Measurements from ENCODE around the gene ENC1.
A peak's percentile ranks its signal among the peaks of the same experiment; 100 is the strongest.

Gene ENC1

DNA sequence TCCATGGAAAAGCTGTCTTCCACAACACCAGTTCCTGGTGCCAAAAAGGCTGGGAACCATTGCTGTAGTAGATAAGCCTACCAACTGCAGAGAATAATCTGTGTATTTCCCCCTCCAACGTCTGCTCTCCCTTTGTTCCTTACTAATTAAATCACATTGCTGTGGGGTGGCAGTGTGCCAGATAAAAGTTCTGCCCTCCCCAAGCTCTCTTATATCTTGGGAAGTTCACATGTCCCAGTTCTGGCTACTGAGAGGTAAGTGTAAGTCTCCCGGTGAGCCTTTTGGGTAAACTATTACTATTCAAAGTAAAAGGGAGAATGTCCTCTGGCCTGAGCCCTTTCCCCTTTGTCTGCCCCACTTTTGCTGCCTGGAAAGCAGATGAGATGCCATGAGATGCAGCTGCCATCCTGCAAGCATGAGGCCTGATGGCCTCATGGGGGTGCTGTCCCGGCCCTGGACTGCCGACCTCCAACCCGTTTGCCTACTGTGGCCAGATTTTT lies 14.7 kb downstream of the ENC1 start:
- Histone ChIP-seq H3K23ac (ENCODE audit: low read length in 2 of 2) (peak overlapping the region in 1 of 2 experiments; percentile 18), H3K79me1 (replicated peaks; ENCODE audit: low read length, poor library complexity, severe bottlenecking) (peaks cover 13% of the 10 kb centered on the region), H3K4ac (ENCODE audit: low read depth in 1 of 2, low read length in 2 of 2) (no peak overlapping the region), H4K8ac (ENCODE audit: low read length) (no peak overlapping the region), H3K27me3 (ENCODE audit: control insufficient read depth in 1 of 2, insufficient read depth in 1 of 2, low read length in 2 of 2) (no peaks in the 10 kb centered on the region), H3K18ac (ENCODE audit: low read depth in 1 of 2, low read length in 2 of 2) (no peak overlapping the region), H3K9me3 (ENCODE audit: control insufficient read depth, low read length) (no peaks in the 10 kb centered on the region), H2BK15ac (ENCODE audit: low read depth, poor library complexity, severe bottlenecking) (no peak overlapping the region), H2BK120ac (ENCODE audit: low read depth, low read length) (no peak overlapping the region), H3K27ac (ENCODE audit: low read length, poor library complexity, severe bottlenecking) (no peak overlapping the region), H3K4me3 (ENCODE audit: insufficient read depth in 1 of 2, low read depth in 1 of 2, low read length in 2 of 2) (no peak overlapping the region), H2BK5ac (ENCODE audit: low read depth, low read length, poor library complexity, severe bottlenecking) (no peak overlapping the region), H3K4me1 (ENCODE audit: control insufficient read depth, insufficient read depth, low read depth, low read length) (peaks cover 4% of the 10 kb centered on the region), H3K14ac (ENCODE audit: low read length in 2 of 2) (no peak overlapping the region), H2AK5ac (ENCODE audit: low read length, severe bottlenecking) (no peak overlapping the region), H2AFZ (ENCODE audit: low read depth, low read length) (no peak overlapping the region), H3K9ac (ENCODE audit: low read length) (no peak overlapping the region), H2BK12ac (ENCODE audit: low read length in 2 of 2) (no peak overlapping the region), H3K4me2 (ENCODE audit: low read length, poor library complexity, severe bottlenecking) (no peak overlapping the region), H3K36me3 (ENCODE audit: control insufficient read depth in 1 of 2, insufficient read depth in 2 of 2, low read depth in 1 of 2, low read length in 2 of 2) (peaks cover 7 to 25% of the 10 kb centered on the region in 2 experiments), H4K91ac (ENCODE audit: low read length) (no peak overlapping the region)
- WGBS: 58% methylated on average over 4 of the region's 5 CpGs
- no peak for DNase-seq

DNA sequence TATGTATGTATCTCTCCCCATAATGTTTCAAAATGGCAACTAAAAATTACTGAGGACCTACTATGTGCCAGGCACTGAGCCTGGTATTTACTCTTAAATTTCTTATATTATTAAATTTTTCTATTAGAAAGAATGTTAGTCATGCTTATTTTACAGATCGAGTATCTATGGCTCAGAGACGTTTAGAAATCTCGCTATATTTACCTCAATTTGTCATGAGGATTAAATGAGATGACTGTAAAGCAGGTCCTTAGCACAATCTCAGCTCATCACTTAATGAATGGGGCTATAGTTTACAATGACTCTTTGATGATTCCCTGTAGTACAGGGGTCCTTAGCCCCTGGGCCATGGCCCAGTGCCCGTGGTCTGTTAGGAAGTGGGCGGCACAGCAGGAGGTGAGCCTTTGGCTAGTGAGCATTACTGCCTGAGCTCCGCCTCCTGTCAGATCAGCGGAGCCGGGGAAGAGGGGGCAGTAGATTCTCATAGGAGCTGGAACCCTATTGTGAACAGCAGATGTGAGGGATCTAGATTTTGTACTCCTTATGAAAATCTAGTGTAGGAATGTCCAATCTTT lies 15.5 kb downstream of the ENC1 start:
- H3K18ac ChIP-seq (ENCODE audit: low read depth in 1 of 2, low read length in 2 of 2): no peak overlapping the region
- H2AK5ac ChIP-seq (ENCODE audit: low read length, severe bottlenecking): no peak overlapping the region
- H3K9me3 ChIP-seq (ENCODE audit: control insufficient read depth, low read length): no peaks in the 10 kb centered on the region
- H3K4ac ChIP-seq (ENCODE audit: low read depth in 1 of 2, low read length in 2 of 2): no peak overlapping the region
- peaks cover 7 to 25% of the 10 kb centered on the region in 2 experiments for H3K36me3 ChIP-seq (ENCODE audit: control insufficient read depth in 1 of 2, insufficient read depth in 2 of 2, low read depth in 1 of 2, low read length in 2 of 2)
- H2BK5ac ChIP-seq (ENCODE audit: low read depth, low read length, poor library complexity, severe bottlenecking): no peak overlapping the region
- no peak overlapping the region for H3K27ac ChIP-seq (ENCODE audit: low read length, poor library complexity, severe bottlenecking)
- no peak for DNase-seq
- no peak overlapping the region for H3K9ac ChIP-seq (ENCODE audit: low read length)
- H3K4me2 ChIP-seq (ENCODE audit: low read length, poor library complexity, severe bottlenecking): no peak overlapping the region
- H2BK120ac ChIP-seq (ENCODE audit: low read depth, low read length): no peak overlapping the region
- no peak overlapping the region for H3K23ac ChIP-seq (ENCODE audit: low read length in 2 of 2)
- H2BK12ac ChIP-seq (ENCODE audit: low read length in 2 of 2): no peak overlapping the region
- H3K79me1 ChIP-seq (replicated peaks; ENCODE audit: low read length, poor library complexity, severe bottlenecking): peaks cover 13% of the 10 kb centered on the region
- H3K27me3 ChIP-seq (ENCODE audit: control insufficient read depth in 1 of 2, insufficient read depth in 1 of 2, low read length in 2 of 2): no peaks in the 10 kb centered on the region
- no peak overlapping the region for H2BK15ac ChIP-seq (ENCODE audit: low read depth, poor library complexity, severe bottlenecking)
- peaks cover 3% of the 10 kb centered on the region for H3K4me1 ChIP-seq (ENCODE audit: control insufficient read depth, insufficient read depth, low read depth, low read length)
- no peak overlapping the region for H3K14ac ChIP-seq (ENCODE audit: low read length in 2 of 2)
- no peak overlapping the region for H2AFZ ChIP-seq (ENCODE audit: low read depth, low read length)
- no peak overlapping the region for H4K91ac ChIP-seq (ENCODE audit: low read length)
- no peak overlapping the region for H3K4me3 ChIP-seq (ENCODE audit: insufficient read depth in 1 of 2, low read depth in 1 of 2, low read length in 2 of 2)
- no peak overlapping the region for H4K8ac ChIP-seq (ENCODE audit: low read length)
- 64% methylated on average over 8 of the region's 8 CpGs for WGBS

DNA sequence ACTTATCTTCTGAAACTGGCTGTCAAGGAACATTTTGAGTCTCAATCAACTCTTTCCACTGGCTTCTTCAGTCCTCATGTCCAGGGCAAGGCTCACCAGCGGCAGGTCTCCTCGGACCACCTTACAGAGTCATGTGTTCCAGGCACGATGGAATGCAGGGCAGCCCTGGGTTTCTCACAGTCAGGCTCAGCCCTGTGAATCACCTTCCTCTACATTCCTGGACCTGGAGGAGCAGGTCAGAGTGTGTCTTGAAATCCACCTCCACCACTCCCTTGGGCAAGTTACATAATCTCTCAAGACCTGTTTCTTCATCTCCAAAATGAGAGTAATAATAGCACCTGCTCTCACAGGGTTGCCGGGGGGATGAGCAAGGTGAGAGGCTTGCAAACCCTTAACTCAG lies 16.0 kb downstream of the ENC1 start:
- Histone ChIP-seq H3K27ac (ENCODE audit: low read length, poor library complexity, severe bottlenecking) (no peak overlapping the region), H3K36me3 (ENCODE audit: control insufficient read depth in 1 of 2, insufficient read depth in 2 of 2, low read depth in 1 of 2, low read length in 2 of 2) (peaks cover 7 to 22% of the 10 kb centered on the region in 2 experiments), H3K23ac (ENCODE audit: low read length in 2 of 2) (no peak overlapping the region), H3K18ac (ENCODE audit: low read depth in 1 of 2, low read length in 2 of 2) (no peak overlapping the region), H2BK15ac (ENCODE audit: low read depth, poor library complexity, severe bottlenecking) (no peak overlapping the region), H3K27me3 (ENCODE audit: control insufficient read depth in 1 of 2, insufficient read depth in 1 of 2, low read length in 2 of 2) (no peaks in the 10 kb centered on the region), H3K9ac (ENCODE audit: low read length) (no peak overlapping the region), H3K4me1 (ENCODE audit: control insufficient read depth, insufficient read depth, low read depth, low read length) (peaks cover 3% of the 10 kb centered on the region), H3K9me3 (ENCODE audit: control insufficient read depth, low read length) (no peaks in the 10 kb centered on the region), H3K14ac (ENCODE audit: low read length in 2 of 2) (no peak overlapping the region), H2BK5ac (ENCODE audit: low read depth, low read length, poor library complexity, severe bottlenecking) (no peak overlapping the region), H2AFZ (ENCODE audit: low read depth, low read length) (no peak overlapping the region), H2AK5ac (ENCODE audit: low read length, severe bottlenecking) (no peak overlapping the region), H4K91ac (ENCODE audit: low read length) (no peak overlapping the region), H3K4me2 (ENCODE audit: low read length, poor library complexity, severe bottlenecking) (no peak overlapping the region), H2BK120ac (ENCODE audit: low read depth, low read length) (no peak overlapping the region), H4K8ac (ENCODE audit: low read length) (no peak overlapping the region), H3K4me3 (ENCODE audit: insufficient read depth in 1 of 2, low read depth in 1 of 2, low read length in 2 of 2) (no peak overlapping the region), H2BK12ac (ENCODE audit: low read length in 2 of 2) (no peak overlapping the region), H3K79me1 (replicated peaks; ENCODE audit: low read length, poor library complexity, severe bottlenecking) (peaks cover 13% of the 10 kb centered on the region), H3K4ac (ENCODE audit: low read depth in 1 of 2, low read length in 2 of 2) (no peak overlapping the region)
- WGBS: 95% methylated on average over 4 of the region's 4 CpGs
- DNase-seq: no peak

DNA sequence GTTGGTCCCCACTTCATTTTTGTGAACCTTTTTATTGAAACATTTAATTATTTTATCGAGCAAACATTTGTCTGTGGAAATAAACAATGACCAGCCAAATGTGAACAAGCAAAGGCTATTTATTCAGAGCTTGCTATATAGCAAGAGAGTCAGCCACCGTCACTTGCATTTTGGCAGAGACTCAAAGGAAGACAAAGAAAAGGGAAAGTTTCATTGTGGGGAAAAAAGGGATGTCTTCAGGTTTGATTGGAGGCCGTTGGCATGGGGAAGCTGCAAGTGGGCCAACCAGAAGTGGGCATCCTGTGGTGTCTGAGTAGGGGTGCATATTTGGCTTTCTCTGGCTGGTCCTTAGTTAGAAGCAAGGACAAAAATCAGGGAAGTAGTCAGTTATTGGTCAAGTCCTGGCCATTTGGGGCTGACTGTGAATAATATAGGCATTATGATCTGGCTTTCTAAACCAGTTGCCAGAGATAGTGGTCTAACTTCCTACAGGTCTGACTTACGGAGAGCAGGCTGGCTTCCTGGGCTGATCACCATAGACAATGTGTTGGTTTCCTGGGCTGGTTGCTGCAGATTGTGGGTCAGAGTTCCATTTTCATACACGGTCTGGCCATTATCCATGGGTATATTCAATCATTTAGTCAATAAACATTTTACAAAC lies 16.6 kb downstream of the ENC1 start:
- Histone ChIP-seq H3K9ac (ENCODE audit: low read length) (no peak overlapping the region), H3K9me3 (ENCODE audit: control insufficient read depth, low read length) (no peaks in the 10 kb centered on the region), H3K4me2 (ENCODE audit: low read length, poor library complexity, severe bottlenecking) (no peak overlapping the region), H4K8ac (ENCODE audit: low read length) (no peak overlapping the region), H2BK15ac (ENCODE audit: low read depth, poor library complexity, severe bottlenecking) (no peak overlapping the region), H3K4me3 (ENCODE audit: insufficient read depth in 1 of 2, low read depth in 1 of 2, low read length in 2 of 2) (no peak overlapping the region), H3K79me1 (replicated peaks; ENCODE audit: low read length, poor library complexity, severe bottlenecking) (peaks cover 9% of the 10 kb centered on the region), H2BK12ac (ENCODE audit: low read length in 2 of 2) (no peak overlapping the region), H4K91ac (ENCODE audit: low read length) (no peak overlapping the region), H3K27ac (ENCODE audit: low read length, poor library complexity, severe bottlenecking) (no peak overlapping the region), H2AK5ac (ENCODE audit: low read length, severe bottlenecking) (no peak overlapping the region), H3K14ac (ENCODE audit: low read length in 2 of 2) (no peak overlapping the region), H3K18ac (ENCODE audit: low read depth in 1 of 2, low read length in 2 of 2) (no peak overlapping the region), H3K4ac (ENCODE audit: low read depth in 1 of 2, low read length in 2 of 2) (no peak overlapping the region), H3K23ac (ENCODE audit: low read length in 2 of 2) (no peak overlapping the region), H3K27me3 (ENCODE audit: control insufficient read depth in 1 of 2, insufficient read depth in 1 of 2, low read length in 2 of 2) (no peaks in the 10 kb centered on the region), H2BK5ac (ENCODE audit: low read depth, low read length, poor library complexity, severe bottlenecking) (no peak overlapping the region), H3K36me3 (ENCODE audit: control insufficient read depth in 1 of 2, insufficient read depth in 2 of 2, low read depth in 1 of 2, low read length in 2 of 2) (peaks cover 2 to 16% of the 10 kb centered on the region in 2 experiments), H3K4me1 (ENCODE audit: control insufficient read depth, insufficient read depth, low read depth, low read length) (peaks cover 3% of the 10 kb centered on the region), H2AFZ (ENCODE audit: low read depth, low read length) (no peak overlapping the region), H2BK120ac (ENCODE audit: low read depth, low read length) (no peak overlapping the region)
- 96% methylated on average over 5 of the region's 5 CpGs for WGBS
- no peak for DNase-seq

Data from mesenchymal stem cell (in vitro differentiated cells and primary cell).